DOHH2 (cell line): ENCODE results near the gene CCDC102A.

Experiments used
- CTCF ChIP-seq: fragments of 200-600 bp; sonication (generic); IDR thresholded peaks from one replicate; pipeline ENCODE4 v1.5.1; 2014; ENCODE audit warnings: antibody characterized with exemption, mild to moderate bottlenecking, low read depth, low read length; ENCODE audit not compliant: poor library complexity, severe bottlenecking
- EZH2phosphoT487 ChIP-seq: fragments of 200-600 bp; sonication (generic); IDR thresholded peaks from 2 replicates; pipeline ENCODE4 v1.6.1; 2017; ENCODE audit warnings: borderline replicate concordance, mild to moderate bottlenecking, antibody characterized with exemption, low read length, moderate library complexity, mixed read lengths

DNA sequence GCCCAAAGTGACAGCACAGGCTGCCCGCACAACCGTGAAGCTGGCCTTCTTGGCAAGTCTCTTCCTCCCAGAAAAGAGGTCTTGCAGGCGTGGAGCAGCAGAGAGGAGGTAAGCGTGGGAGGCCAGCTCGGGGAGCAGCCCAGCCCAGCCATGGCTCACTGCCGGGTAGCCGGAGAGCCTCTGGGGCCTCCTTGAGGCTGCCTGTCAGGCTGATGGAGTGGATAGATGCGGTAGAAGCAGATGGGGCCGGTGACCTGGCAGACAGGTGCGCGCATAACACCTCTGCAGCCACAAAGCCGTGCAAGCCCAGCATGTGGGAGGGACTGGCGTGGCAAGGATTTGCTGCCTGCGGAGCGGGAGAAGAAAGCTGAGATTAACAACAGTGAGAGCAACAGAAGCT lies 33.0 kb downstream of the CCDC102A start:
- TF ChIP-seq CTCF (no peak), EZH2phosphoT487 (no peak)
